Endothelial cell (in vitro differentiated cells): ENCODE data around the gene STRA6. TPM values are rescaled to one million over a fixed set of nuclear protein-coding genes. Genes with fewer than 3 reads are reported as not detected.

Source experiments
- DNase-seq: peaks from one replicate; pipeline ENCODE4 v3.0.0; 2021; ENCODE audit warnings: low spot score
- H3K27ac Mint-ChIP-seq: one replicate; pipeline ENCODE4 v1.8.0; 2021; ENCODE audit warnings: mixed read lengths, inconsistent platforms; ENCODE audit not compliant: unreplicated experiment
- H3K27me3 Mint-ChIP-seq: one replicate; pipeline ENCODE4 v1.8.0; 2021; ENCODE audit warnings: mild to moderate bottlenecking, moderate library complexity, mixed read lengths, inconsistent platforms; ENCODE audit not compliant: unreplicated experiment
- H3K36me3 Mint-ChIP-seq: one replicate; pipeline ENCODE4 v1.8.0; 2021; ENCODE audit warnings: mild to moderate bottlenecking, low read depth, mixed read lengths, inconsistent platforms; ENCODE audit not compliant: unreplicated experiment
- H3K4me1 Mint-ChIP-seq: one replicate; pipeline ENCODE4 v1.8.0; 2021; ENCODE audit warnings: mild to moderate bottlenecking, mixed read lengths, inconsistent platforms; ENCODE audit not compliant: unreplicated experiment
- H3K4me3 Mint-ChIP-seq: one replicate; pipeline ENCODE4 v1.8.0; 2021; ENCODE audit warnings: mild to moderate bottlenecking, mixed read lengths, inconsistent platforms; ENCODE audit not compliant: unreplicated experiment
- H3K9me3 Mint-ChIP-seq: one replicate; pipeline ENCODE4 v1.8.0; 2021; ENCODE audit warnings: mixed read lengths, inconsistent platforms; ENCODE audit not compliant: unreplicated experiment
- total RNA-seq: library from RNA; stranded (reverse); fragmentation: NEBNext Ultra II Directional; extraction: Animal tissue kit (Norgen Biotek cat#: 25700); gene quantifications from one replicate; pipeline ENCODE4 v1.2.1, GENCODE V29; 2021; ENCODE audit not compliant: unreplicated experiment
- TF ChIP-seq, protein P1 (sequence below): fragments of 200-600 bp; sonication (generic); IDR thresholded peaks from one replicate; pipeline ENCODE4 v1.5.0; 2021; ENCODE audit warnings: antibody characterized with exemption; ENCODE audit not compliant: unreplicated experiment

STRA6 gene
- total RNA-seq, 1 donor from 2014 or later, result 9.2 TPM

GRCh38 chr15:74207652-74208440 lies 5.3 kb upstream of the STRA6 start:
- H3K27ac Mint-ChIP-seq, result no peak overlapping the region
- H3K9me3 Mint-ChIP-seq, result no peaks in the 10 kb centered on the region
- no peak overlapping the region for H3K4me3 Mint-ChIP-seq

GRCh38 chr15:74206801-74207281 lies 4.3 kb upstream of the STRA6 start:
- TF ChIP-seq, protein P1, sequence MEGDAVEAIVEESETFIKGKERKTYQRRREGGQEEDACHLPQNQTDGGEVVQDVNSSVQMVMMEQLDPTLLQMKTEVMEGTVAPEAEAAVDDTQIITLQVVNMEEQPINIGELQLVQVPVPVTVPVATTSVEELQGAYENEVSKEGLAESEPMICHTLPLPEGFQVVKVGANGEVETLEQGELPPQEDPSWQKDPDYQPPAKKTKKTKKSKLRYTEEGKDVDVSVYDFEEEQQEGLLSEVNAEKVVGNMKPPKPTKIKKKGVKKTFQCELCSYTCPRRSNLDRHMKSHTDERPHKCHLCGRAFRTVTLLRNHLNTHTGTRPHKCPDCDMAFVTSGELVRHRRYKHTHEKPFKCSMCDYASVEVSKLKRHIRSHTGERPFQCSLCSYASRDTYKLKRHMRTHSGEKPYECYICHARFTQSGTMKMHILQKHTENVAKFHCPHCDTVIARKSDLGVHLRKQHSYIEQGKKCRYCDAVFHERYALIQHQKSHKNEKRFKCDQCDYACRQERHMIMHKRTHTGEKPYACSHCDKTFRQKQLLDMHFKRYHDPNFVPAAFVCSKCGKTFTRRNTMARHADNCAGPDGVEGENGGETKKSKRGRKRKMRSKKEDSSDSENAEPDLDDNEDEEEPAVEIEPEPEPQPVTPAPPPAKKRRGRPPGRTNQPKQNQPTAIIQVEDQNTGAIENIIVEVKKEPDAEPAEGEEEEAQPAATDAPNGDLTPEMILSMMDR, result no peak
- Mint-ChIP-seq H3K27me3 (peaks cover 8% of the 10 kb centered on the region), H3K4me1 (peaks cover 47% of the 10 kb centered on the region), H3K36me3 (no peaks in the 10 kb centered on the region), H3K4me3 (no peak overlapping the region), H3K27ac (no peak overlapping the region), H3K9me3 (no peaks in the 10 kb centered on the region)
- no peak for DNase-seq

More at GRCh38 chr15:74207652-74208440, 5.3 kb upstream of the STRA6 start:
- Mint-ChIP-seq H3K36me3 (no peaks in the 10 kb centered on the region), H3K4me1 (peaks cover 44% of the 10 kb centered on the region), H3K27me3 (peaks cover 8% of the 10 kb centered on the region)
- no peak for DNase-seq
- TF ChIP-seq, protein P1, result no peak

- Mint-ChIP-seq H3K27ac (no peak overlapping the region), H3K4me3 (no peak overlapping the region), H3K27me3 (peaks cover 8% of the 10 kb centered on the region), H3K9me3 (no peaks in the 10 kb centered on the region), H3K36me3 (no peaks in the 10 kb centered on the region), H3K4me1 (peaks cover 48% of the 10 kb centered on the region)
- TF ChIP-seq, protein P1, result no peak
- DNase-seq, result no peak
These were observed 3.0 kb upstream of the STRA6 start for GRCh38 chr15:74205582-74205947.

DNA sequence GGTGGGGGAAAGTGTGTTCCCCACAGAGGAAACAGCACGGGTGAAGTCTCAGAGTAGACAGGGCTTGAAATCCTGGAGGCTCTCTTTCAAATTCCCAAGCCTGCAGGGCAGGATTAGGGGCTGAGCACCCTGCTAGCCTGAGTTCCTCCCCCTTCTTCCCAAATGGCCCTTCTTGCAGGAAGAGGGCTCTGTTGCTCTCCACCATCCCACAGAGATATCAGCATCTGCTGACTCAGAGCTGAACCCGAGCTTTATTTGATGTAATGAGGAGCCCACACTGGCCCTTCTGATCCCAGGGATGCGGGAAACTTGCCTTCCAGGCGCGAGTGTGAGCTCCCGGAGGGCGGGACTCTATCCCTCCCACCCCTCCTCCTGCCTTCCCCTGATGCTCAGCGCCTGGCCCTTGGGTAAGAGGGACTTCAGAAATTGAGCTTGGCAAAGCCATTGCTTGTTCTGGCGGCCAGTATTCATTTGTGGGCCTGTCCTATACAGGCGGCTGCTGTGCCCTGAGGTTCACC lies 1.4 kb upstream of the STRA6 start:
- Mint-ChIP-seq H3K27ac (no peak overlapping the region), H3K9me3 (no peaks in the 10 kb centered on the region), H3K4me3 (no peak overlapping the region), H3K27me3 (peaks cover 12% of the 10 kb centered on the region), H3K4me1 (peaks cover 43% of the 10 kb centered on the region), H3K36me3 (no peaks in the 10 kb centered on the region)
- TF ChIP-seq, protein P1, result no peak
- no peak for DNase-seq
